Activated CD8-positive, alpha-beta memory T cell treated with anti-CD3 and anti-CD28 coated beads for 36 hours (primary cell): ENCODE measurements around the gene ZMYND8. TPM values are rescaled to one million over a fixed set of nuclear protein-coding genes. Genes with fewer than 3 reads are reported as not detected.

ENCODE experiments used
- CTCF ChIA-PET: fragments of 350-600 bp; sonication (Branson Sonifier 250); formaldehyde crosslinking; loops from one replicate; lab custom pipeline; 2021; ENCODE audit warnings: antibody characterized with exemption; lab: Charles Lee
- POLR2A ChIA-PET: fragments of 350-600 bp; sonication (Branson Sonifier 250); formaldehyde crosslinking; loops from one replicate; lab custom pipeline; 2021; ENCODE audit warnings: antibody characterized with exemption; lab: Charles Lee
- total RNA-seq, 2 experiments: library from RNA; stranded (reverse); gene quantifications; one replicate each; pipeline ENCODE4 v1.2.3, GENCODE V29; 2021

ZMYND8 gene
- total RNA-seq, 2 experiments from 2014 or later = 28.7 to 29.1 TPM

DNA sequence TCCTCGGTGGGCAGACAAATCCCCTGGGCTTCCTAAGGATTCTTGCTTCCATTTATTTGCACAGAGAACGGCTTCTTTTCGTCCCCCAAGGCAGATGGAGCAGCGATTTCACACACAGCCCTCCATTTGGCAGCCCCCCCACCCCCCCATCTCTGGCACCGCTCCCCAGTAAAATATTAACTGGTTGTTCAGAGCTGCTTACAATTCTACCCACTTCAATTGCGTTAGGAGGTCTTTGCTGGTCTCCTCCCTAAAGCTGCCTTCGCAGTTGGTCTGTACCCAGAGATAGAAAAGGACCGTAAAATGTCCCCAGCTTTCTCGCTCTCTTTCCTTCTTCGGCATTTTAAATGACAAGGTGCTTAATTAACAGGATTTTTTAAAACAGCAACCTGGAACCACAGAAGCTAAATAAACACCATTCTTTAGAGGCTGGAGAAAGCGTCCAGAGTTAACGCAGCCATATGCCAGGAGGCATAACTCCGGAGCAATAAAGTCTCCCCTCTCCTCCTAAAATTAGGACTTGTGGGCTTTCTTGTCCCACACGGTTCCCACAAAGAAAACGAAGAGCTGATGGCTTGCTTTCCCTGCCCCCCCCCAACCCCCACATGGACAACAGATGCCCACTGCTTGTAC lies 1.7 kb upstream of the ZMYND8 start:
- CTCF ChIA-PET = interaction anchor here (1.0 to 6.0 kb wide), 2 partner anchors 25 to 152 kb away, joined by 3 to 44 read pairs; no protein-coding TSS in a partner anchor
- POLR2A ChIA-PET = no interaction called here

DNA sequence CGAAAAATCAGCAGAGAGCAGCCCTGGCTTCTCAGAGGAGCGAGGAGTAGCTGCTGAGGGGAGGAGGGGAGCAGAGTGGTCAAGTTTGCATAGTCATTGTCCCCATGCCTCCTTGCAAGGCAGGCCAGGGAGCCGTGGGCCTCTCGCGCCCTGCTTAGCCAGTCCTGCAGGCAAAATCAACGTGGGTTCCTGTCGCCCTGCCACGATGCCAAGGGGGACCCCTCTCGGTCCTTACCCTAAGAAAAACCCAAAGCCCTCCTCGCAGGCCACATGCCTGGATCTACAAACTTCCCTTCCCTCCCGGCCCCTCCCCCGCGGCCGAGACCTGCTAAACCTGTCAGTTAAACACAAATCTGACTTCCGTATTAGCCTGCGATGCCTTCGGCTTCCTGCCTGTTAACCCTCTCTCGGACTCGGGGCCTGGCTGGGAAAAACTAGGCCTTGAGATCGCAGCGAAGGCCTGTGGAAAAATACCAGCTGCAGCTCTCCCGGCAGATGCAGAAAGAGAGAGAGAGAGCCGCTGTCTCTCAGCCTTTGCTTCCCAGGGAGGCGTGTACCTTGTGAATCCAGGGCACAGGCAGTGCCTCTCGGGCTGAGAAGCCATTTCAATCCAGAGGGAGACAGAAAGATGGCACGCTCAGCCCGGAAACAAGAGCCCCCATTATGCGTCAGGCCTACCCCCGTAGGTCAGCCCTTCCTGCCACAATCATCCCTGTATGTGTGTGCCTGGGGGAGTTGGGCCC lies 968 bp upstream of the ZMYND8 start:
- ChIA-PET CTCF (interaction anchor here (5.7 to 6.0 kb wide), 2 partner anchors 26 to 84 kb away, joined by 39 to 44 read pairs; no protein-coding TSS in a partner anchor), POLR2A (interaction anchor here (0.6 to 2.6 kb wide), 3 partner anchors 20 to 84 kb away, joined by 3 to 12 read pairs (median 10); no protein-coding TSS in a partner anchor)

DNA sequence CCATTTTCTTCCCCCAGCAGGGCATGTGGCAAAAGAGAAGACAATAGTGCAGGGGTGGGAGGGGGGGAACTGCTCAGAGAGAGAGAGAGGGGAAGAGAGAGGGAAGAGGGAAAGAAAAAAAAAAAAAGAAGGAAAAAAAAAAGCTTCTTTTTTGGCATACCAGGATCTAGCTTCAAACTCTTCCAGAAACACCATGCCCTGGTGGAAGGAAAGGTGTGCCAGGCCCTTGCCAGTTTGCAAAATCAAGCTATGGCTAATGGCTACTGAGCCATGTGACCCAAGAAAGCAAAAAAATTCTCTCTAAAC lies 326 bp downstream of the ZMYND8 start:
- ChIA-PET POLR2A (interaction anchor here (0.5 to 2.6 kb wide), 10 partner anchors 9 to 1645 kb away, joined by 3 to 12 read pairs (median 4); no protein-coding TSS in a partner anchor), CTCF (interaction anchor here (0.9 to 6.0 kb wide), 4 partner anchors 16 to 83 kb away, joined by 3 to 44 read pairs (median 21); no protein-coding TSS in a partner anchor)

DNA sequence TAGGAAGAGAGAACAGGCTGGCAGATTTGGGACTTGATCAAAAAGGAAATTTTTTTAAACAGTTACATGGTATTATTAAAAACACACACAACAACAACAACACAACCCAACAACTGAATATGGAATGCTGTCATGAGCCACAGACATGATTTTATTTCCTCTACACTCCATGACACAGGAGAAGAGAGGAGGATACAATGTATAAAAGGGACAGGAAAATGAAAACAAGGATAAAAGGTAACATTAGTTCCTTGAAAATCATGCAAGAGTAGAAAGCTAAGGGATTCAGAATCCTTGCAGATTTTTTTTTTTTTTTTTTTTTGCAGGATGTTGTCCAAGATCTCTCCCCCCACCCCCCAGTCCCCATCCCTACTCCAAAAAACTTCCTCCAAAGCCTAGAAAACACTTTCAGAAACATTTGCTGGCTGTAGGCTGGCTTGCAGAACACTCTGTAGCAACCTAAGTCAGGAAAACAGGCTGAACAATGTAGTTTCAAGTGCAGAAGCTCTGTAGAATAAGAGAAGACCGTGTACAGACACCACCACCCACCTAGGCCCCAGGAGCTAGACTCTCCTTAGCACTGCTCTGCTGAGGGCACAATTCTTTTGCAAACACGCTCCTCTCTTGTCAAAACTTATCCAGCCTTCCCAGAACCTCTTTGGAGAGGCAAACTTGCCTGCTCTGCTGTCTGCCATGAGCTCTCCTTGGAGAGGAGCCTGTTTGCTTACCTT lies 845 bp downstream of the ZMYND8 start:
- CTCF ChIA-PET = interaction anchor here (0.5 to 6.0 kb wide), 6 partner anchors 16 to 322 kb away, joined by 3 to 44 read pairs (median 3); no protein-coding TSS in a partner anchor
- POLR2A ChIA-PET = interaction anchor here (0.5 to 2.6 kb wide), 7 partner anchors 9 to 1645 kb away, joined by 3 to 12 read pairs (median 4); partner anchors contain the start of gene NCOA3

DNA sequence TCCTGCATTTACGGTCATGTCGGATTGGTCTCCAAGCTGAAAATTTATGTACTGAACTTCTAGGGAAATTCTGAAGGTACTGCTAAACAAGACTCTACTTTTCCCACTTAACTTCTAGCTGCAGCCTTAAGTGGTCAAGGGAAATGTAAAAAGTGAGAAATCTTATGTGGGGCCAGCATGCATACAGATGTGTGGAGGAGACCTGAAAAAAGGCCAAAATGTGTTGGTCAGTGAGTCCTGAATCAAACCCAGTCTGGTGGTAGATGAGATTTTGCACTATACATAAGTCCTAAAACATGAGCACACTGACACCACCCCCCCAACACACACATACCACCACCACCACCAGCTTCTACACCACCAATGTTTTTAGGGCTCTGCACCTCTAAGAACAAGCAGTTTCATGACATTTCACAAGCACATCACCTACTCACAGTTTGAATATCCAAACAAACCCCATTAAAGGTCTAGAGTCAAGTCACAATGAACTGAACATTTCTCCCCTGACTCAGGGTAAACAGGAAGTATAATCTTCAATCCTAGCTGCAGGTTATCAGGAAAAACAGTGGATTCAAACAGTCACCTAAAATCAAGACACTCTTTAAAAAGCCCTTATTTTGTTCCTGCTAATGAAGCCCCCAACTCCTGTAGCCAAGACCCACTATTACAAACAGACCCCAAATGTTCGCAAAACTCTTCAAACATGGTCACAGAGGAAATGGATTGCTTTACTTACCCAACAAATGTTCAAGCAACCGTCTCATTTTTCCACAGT lies 1.6 kb downstream of the ZMYND8 start:
- ChIA-PET POLR2A (interaction anchor here (0.9 to 2.6 kb wide), 2 partner anchors 81 to 147 kb away, joined by 3 to 12 read pairs; partner anchors contain the start of gene NCOA3), CTCF (interaction anchor here (0.5 to 6.0 kb wide), 5 partner anchors 29 to 323 kb away, joined by 3 to 44 read pairs (median 3); no protein-coding TSS in a partner anchor)

DNA sequence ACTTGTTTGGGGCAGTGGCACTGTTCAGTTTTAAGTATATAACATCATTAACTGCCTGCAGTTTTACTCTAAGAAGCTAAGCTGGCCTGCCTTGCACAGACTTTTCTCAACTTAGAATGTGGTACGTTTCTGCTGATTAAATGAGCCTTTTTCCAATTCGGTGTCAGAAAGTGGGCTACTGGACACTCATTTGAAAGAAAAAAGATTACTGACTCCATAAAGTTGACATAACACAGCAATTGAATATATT lies 2.1 kb downstream of the ZMYND8 start:
- POLR2A ChIA-PET = no interaction called here
- CTCF ChIA-PET = interaction anchor here (0.8 to 6.0 kb wide), 3 partner anchors 29 to 260 kb away, joined by 3 to 44 read pairs (median 39); no protein-coding TSS in a partner anchor

DNA sequence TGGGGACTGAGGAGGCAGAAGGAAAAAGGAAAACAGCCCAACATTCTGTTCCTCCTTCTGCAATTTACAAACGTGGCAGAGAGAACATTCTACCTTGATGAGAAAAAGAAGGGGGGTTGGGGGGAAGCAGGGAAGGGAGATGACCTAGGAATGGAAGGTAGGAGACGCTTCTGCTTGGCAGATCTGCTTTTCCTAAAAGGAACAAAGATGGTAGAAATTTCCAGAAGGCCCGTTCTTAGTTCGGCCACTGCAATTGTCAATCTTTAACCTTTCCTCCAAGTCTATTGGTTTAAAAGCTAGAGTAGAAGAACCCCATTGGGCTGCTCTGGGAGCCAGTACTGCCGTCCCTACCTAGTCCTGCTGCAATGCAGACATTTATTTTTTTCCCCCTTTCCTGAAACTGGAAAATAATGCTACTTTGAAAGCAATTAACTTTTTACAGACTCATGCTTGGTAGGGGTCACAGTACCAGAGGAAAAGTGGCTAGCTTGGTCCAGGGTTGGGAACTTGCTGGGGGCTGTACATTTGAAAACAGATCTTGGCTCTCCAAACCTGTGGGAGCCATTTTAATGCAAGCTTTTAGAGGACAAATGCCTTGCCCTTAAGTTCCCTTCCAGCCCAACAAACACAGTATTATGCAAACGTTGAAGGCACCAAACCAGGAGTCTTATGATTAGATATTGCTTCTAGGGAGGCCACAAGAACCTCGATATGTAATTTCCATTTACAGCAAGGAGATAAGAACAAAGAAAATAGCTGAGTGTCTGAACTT lies 2.6 kb downstream of the ZMYND8 start:
- ChIA-PET POLR2A (no interaction called here), CTCF (interaction anchor here (0.8 to 6.0 kb wide), 3 partner anchors 30 to 260 kb away, joined by 3 to 44 read pairs (median 39); no protein-coding TSS in a partner anchor)

DNA sequence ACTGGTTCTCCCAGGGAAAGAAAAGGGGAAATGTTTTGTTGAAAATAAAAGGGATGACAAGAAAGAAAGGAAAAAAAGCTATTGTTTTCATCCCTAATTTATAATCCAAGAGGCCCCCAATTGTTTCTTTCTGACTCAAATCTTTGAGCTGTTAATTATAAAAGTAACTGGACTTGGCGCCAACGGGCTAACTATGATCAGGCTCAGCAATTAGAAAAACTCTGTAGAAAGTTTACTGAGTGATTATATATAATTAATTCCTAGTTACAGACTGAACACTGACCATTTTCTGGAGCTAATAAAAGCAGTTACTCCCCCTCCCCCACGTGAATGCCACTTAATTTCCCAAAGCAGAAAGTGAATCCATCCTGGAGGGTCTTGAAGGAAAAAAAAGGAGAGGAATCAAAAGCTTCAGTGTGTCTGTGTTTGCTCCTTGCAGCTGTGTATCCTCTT lies 3.2 kb downstream of the ZMYND8 start:
- ChIA-PET CTCF (interaction anchor here (0.9 to 5.7 kb wide), 3 partner anchors 11 to 80 kb away, joined by 3 to 39 read pairs (median 4); no protein-coding TSS in a partner anchor), POLR2A (no interaction called here)

DNA sequence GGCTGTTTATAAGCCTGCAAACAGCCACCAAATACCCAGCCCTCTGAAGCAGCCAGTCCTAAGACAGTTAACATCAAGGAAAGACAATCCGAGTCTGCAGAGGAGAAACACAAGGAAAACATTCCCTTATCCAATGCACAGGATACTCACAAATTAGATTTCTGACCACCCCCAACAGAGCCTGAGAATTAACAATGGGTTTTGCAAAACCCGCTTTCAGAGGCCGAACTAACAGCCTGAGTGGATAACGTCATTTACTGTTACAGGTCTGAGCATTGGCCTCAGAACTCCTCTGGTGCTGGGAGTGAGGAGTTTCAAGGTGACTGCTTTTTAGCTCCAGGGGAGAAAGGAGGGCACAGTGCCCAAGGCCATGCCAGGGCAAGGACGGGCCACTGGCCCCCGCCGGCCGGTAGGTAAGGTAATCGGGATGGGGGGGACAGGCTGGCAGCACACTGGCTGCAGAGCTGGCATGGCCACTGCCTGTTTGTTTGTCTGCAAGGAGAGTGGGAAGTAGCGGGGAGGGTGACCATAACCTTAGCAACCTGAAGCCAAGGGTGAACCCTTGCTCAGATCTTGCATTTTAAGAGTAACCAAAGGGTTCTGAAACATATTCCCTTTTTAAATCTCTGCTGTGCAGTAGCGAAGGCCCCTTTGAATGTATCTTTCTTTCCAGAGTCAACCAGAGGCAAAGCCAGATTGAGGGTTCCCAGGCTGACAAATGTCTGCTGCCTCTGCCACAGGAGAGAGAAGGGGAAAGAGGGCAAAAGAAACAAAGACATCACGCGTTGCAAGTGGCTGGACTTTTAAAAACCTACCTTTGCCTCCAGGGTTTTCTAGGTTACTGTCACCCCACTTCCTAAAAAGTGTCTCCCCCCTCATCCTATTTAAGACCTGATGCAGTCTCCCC lies 3.9 kb downstream of the ZMYND8 start:
- ChIA-PET POLR2A (no interaction called here), CTCF (interaction anchor here (0.8 to 5.7 kb wide), 4 partner anchors 12 to 138 kb away, joined by 3 to 39 read pairs (median 4); no protein-coding TSS in a partner anchor)

DNA sequence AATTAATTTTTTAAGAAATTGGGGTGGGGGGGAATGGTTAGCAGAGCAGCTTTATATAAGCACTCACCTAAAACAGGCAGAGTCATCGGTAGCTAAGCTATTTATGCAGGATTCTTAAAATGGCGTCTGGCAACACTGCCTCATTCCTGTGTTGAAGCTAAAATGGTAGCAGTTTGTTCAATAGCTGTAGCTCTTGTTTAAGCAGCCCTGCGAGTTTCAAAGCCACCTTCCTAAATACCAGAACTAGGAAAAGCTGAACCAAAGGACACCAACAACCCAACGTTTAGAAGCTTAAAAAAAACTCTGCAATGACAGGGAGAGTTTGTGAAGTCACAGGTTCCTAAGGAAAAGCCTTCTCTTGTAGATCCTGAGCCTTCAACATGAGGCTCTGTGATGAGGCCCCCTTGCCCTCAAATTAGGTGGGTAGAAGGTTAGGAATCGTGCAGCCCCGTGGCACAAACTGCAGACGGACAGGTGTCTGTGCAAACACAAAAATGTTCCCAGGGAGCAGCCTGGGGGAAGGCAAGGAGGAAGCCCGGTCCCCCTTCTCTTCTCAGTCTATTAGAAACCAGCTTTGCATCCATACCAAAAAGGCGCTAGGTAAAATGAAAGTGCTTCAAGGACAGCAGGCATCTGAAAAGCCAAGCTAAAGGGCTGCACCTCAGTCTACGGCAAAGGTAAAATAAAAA lies 4.7 kb downstream of the ZMYND8 start:
- ChIA-PET CTCF (interaction anchor here (0.8 to 5.7 kb wide), 3 partner anchors 33 to 139 kb away, joined by 3 to 39 read pairs (median 4); no protein-coding TSS in a partner anchor), POLR2A (no interaction called here)

DNA sequence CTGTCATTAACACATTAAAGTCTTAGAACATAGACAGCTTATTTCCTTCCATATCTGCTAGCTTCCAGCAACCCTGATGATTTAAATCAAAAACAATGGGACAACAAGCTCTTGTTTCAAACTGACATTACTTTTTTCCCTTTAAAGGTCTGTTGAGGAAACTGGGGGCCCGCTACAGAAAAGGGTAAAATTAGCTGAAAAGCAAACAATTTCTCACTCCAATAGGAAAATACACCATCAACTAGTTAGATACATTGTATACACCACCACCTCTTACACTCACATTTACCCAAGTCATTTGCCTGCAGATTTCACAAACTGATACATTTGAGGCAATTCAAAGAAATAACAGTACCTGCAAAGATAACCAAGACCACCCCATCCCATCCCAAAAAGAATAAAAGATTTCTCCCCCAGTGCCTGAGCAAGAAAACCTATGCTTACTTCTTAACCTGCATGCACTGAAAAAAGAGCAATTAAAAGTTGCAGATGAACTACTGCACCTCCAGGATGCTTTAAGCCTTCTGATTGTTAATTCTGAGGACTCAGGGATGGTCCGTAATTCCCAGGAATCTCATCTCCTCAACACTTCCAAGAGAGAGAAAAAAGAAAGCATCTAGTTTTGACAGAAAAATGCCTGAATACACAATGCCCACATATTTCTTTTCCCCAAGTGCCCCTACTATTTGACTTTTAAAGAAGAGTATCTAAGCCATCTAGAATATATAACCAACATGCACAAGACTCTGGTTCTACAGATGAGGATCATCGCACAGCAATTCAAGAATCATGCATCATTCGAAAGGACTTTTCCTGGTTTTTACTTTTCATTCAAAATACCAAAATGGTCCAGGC lies 5.6 kb downstream of the ZMYND8 start:
- CTCF ChIA-PET = interaction anchor here (0.7 to 1.1 kb wide), 2 partner anchors 33 to 597 kb away, joined by 3 read pairs; no protein-coding TSS in a partner anchor
- POLR2A ChIA-PET = no interaction called here

DNA sequence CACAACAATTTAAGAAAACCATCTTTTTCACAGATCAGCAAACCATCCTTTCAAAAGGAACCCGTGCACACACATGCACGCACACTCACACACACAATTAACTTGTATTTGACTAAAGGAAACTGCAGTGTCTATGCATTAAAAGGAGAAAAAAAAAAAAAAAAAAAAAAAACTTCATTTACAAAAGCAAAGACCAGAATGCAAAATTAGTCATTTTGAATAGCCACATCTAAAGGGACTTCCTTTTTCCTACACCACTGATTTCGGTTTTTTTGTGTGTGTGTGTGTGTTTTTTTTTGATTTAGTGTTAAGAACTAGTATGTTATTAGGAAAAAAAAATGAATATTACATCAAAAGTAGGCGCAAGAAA lies 6.3 kb downstream of the ZMYND8 start:
- CTCF ChIA-PET = interaction anchor here (0.7 to 1.1 kb wide), 2 partner anchors 34 to 596 kb away, joined by 3 read pairs; no protein-coding TSS in a partner anchor
- POLR2A ChIA-PET = interaction anchor here (0.6 kb wide), 1 partner anchor 40 kb away, joined by 4 read pairs; no protein-coding TSS in a partner anchor

DNA sequence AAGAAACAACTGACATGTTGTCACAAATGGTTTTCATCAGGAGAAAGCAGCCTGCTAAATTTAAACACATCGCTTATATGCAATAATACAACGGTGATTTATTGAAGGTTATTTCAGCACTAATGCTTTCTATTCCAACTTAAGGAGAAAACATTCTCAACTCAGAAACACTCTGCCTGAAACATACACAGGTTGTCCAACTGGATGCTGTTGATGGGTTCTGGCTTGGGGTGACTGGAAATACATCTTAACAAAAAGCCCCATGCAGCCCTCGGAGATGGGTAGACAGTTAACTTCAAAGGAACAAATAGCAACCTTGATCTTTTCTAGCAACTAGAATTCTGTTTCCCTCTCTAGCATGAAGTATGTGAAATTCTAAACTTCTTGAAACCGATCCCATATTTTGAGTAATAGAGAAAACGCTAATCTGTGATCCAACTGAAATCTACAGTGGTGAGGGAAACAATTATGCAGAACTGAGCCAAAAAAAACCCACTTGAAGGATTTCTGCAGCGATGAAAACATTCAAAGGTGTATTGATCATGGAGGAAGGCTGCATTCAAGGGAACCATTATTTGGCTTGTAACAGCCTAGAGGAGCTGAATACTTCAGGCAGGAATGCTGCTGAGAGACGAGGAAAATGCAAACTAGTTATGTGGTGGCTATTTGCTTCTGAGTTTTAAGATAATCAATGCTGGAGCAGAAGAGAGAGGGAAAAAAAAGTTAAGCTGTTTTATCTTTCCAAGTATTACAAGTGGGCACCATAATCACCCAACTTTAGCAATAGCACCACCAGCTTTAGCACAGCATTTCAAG lies 6.9 kb downstream of the ZMYND8 start:
- POLR2A ChIA-PET = interaction anchor here (0.6 kb wide), 1 partner anchor 40 kb away, joined by 4 read pairs; no protein-coding TSS in a partner anchor

More for the DNA sequence above, 6.9 kb downstream of the ZMYND8 start:
- CTCF ChIA-PET = interaction anchor here (1.0 to 1.1 kb wide), 3 partner anchors 34 to 41 kb away, joined by 3 read pairs; no protein-coding TSS in a partner anchor
